Measurements from ENCODE around the gene CHKA.

CHKA gene

DNA sequence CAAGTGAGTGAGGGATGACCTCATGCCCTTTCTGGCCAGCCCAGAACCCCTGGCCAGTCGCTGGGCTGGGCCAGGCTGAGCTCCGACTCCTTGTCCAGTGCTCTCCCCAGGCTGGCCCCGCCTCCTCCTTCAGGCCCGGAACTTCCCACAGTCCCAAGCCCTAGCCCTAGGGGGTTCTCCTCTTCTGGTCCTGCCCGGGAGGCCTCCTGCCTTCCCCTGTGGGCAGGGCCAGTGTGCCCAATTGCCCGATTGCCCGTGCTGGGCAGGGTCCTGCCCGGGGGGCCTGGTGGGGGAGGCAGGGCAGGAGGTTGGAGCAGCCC, 78.2 kb downstream of the CHKA start:
- no CpG with 5 or more reads among the region's 8 CpGs for WGBS (ENCODE audit: extremely low coverage, insufficient coverage, low lambda C conversion rate)
- Histone ChIP-seq H3K18ac (ENCODE audit: low read length) (no peak overlapping the region), H3K79me1 (ENCODE audit: low read length) (no peaks in the 10 kb centered on the region), H3K4me2 (ENCODE audit: low read length) (no peak overlapping the region), H2AK5ac (ENCODE audit: low read length) (no peak overlapping the region), H3K27ac (ENCODE audit: low read depth, low read length) (no peak overlapping the region), H3K56ac (ENCODE audit: low read length) (no peak overlapping the region), H3K27me3 (ENCODE audit: insufficient read depth, low read length, poor library complexity) (no peaks in the 10 kb centered on the region), H2BK120ac (ENCODE audit: low read depth, low read length) (no peak overlapping the region), H3K4me1 (ENCODE audit: control insufficient read depth, low read depth, low read length) (peaks cover 5% of the 10 kb centered on the region), H3K36me3 (ENCODE audit: control insufficient read depth, insufficient read depth, low read length) (no peaks in the 10 kb centered on the region), H3K4me3 (ENCODE audit: low read length) (no peak overlapping the region), H3K4ac (ENCODE audit: low read depth, low read length) (no peak overlapping the region), H4K5ac (ENCODE audit: low read length) (no peak overlapping the region), H4K8ac (ENCODE audit: low read depth, low read length) (no peak overlapping the region), H3K79me2 (ENCODE audit: control insufficient read depth, insufficient read depth, low read length) (no peaks in the 10 kb centered on the region), H2BK15ac (replicated peaks; ENCODE audit: low read depth) (no peak overlapping the region), H3K23ac (ENCODE audit: low read length) (no peak overlapping the region), H2BK5ac (ENCODE audit: low read length) (no peak overlapping the region), H3K9ac (ENCODE audit: low read length) (no peak overlapping the region)
- DNase-seq, result no peak

DNA sequence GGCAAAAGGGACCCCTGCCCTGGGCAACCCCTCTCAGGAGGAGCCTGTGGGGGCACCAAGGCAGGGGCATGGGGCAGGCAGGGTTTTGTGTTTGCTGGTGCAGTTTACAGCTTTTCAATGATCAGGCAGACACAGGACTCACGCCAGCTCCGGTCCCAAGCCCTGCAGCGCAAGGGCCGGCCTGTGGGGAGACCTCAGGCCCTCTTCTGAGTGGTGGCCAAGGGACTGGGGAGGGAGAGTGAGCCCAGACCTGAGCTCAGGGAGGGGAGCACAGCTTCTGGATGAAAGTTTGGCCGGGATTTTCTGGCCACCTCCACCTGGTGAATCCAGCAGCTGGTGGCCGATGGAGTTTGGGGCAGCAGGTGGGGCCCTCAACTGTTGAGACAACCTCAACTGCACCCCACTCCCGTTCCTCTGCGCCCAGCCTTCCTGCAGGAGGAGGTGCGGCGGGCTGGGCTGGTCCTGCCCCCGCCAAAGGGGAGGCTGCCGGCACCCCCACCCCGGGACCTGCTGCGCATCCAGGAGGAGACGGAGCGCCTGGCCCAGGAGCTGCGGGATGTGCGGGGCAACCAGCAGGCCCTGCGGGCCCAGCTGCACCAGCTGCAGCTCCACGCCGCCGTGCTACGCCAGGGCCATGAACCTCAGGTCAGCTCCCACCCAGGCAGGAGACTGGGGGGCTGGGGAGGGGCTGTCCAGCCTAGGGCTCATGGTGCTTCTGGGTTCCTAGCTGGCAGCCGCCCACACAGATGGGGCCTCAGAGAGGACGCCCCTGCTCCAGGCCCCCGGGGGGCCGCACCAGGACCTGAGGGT, 78.8 kb downstream of the CHKA start:
- WGBS (ENCODE audit: extremely low coverage, insufficient coverage, low lambda C conversion rate), result no CpG with 5 or more reads among the region's 27 CpGs
- no peak for DNase-seq

DNA sequence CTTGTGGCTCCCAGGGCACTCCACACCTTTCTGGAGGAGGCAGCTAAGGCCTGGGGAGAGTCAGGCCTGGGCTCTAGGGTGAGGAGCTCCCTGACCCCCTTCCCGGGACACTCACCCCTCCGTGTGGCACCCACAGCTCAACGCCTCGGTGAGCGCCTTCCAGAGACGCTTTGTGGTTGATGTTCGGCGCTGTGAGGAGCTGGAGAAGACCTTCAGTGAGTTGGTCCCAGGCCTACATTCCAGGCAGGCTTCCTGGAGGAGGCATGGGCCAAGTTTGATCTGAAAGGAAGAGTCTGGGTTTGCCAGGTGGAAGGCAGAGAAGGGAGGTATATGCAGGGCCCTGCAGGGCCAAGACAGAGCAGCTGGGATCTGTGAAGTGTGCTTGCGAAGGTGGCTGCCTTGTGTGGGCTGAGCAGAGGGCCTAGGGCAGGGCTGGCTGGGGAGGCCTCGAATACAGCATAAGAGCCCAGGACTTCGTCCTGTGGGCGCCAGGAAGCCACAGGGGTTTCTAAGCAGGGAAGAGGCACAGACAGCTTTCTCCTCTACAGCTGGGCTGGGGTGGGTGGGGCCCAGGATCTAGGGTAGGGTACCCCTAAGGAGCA, 79.5 kb downstream of the CHKA start:
- Histone ChIP-seq H3K9ac (ENCODE audit: low read length) (no peak overlapping the region), H2BK15ac (replicated peaks; ENCODE audit: low read depth) (no peak overlapping the region), H3K23ac (ENCODE audit: low read length) (no peak overlapping the region), H3K79me1 (ENCODE audit: low read length) (no peaks in the 10 kb centered on the region), H3K4me3 (ENCODE audit: low read length) (no peak overlapping the region), H3K4me2 (ENCODE audit: low read length) (no peak overlapping the region), H3K18ac (ENCODE audit: low read length) (no peak overlapping the region), H3K27me3 (ENCODE audit: insufficient read depth, low read length, poor library complexity) (no peaks in the 10 kb centered on the region), H4K5ac (ENCODE audit: low read length) (no peak overlapping the region), H3K4ac (ENCODE audit: low read depth, low read length) (no peak overlapping the region), H3K4me1 (ENCODE audit: control insufficient read depth, low read depth, low read length) (peaks cover 5% of the 10 kb centered on the region), H2AK5ac (ENCODE audit: low read length) (no peak overlapping the region), H3K36me3 (ENCODE audit: control insufficient read depth, insufficient read depth, low read length) (no peaks in the 10 kb centered on the region), H3K27ac (ENCODE audit: low read depth, low read length) (no peak overlapping the region), H4K8ac (ENCODE audit: low read depth, low read length) (no peak overlapping the region), H2BK5ac (ENCODE audit: low read length) (no peak overlapping the region), H3K56ac (ENCODE audit: low read length) (no peak overlapping the region), H2BK120ac (ENCODE audit: low read depth, low read length) (no peak overlapping the region), H3K79me2 (ENCODE audit: control insufficient read depth, insufficient read depth, low read length) (no peaks in the 10 kb centered on the region)
- no CpG with 5 or more reads among the region's 12 CpGs for WGBS (ENCODE audit: extremely low coverage, insufficient coverage, low lambda C conversion rate)
- DNase-seq, result no peak

More for the DNA sequence above, 78.8 kb downstream of the CHKA start:
- Histone ChIP-seq H3K27ac (ENCODE audit: low read depth, low read length) (no peak overlapping the region), H3K36me3 (ENCODE audit: control insufficient read depth, insufficient read depth, low read length) (no peaks in the 10 kb centered on the region), H3K4me1 (ENCODE audit: control insufficient read depth, low read depth, low read length) (peaks cover 5% of the 10 kb centered on the region), H3K18ac (ENCODE audit: low read length) (no peak overlapping the region), H3K79me1 (ENCODE audit: low read length) (no peaks in the 10 kb centered on the region), H2BK120ac (ENCODE audit: low read depth, low read length) (no peak overlapping the region), H2BK15ac (replicated peaks; ENCODE audit: low read depth) (no peak overlapping the region), H3K79me2 (ENCODE audit: control insufficient read depth, insufficient read depth, low read length) (no peaks in the 10 kb centered on the region), H3K9ac (ENCODE audit: low read length) (no peak overlapping the region), H3K23ac (ENCODE audit: low read length) (no peak overlapping the region), H4K8ac (ENCODE audit: low read depth, low read length) (no peak overlapping the region), H3K4me3 (ENCODE audit: low read length) (no peak overlapping the region), H4K5ac (ENCODE audit: low read length) (no peak overlapping the region), H3K4ac (ENCODE audit: low read depth, low read length) (no peak overlapping the region), H2BK5ac (ENCODE audit: low read length) (no peak overlapping the region), H3K56ac (ENCODE audit: low read length) (no peak overlapping the region), H3K27me3 (ENCODE audit: insufficient read depth, low read length, poor library complexity) (no peaks in the 10 kb centered on the region), H2AK5ac (ENCODE audit: low read length) (no peak overlapping the region), H3K4me2 (ENCODE audit: low read length) (no peak overlapping the region)

DNA sequence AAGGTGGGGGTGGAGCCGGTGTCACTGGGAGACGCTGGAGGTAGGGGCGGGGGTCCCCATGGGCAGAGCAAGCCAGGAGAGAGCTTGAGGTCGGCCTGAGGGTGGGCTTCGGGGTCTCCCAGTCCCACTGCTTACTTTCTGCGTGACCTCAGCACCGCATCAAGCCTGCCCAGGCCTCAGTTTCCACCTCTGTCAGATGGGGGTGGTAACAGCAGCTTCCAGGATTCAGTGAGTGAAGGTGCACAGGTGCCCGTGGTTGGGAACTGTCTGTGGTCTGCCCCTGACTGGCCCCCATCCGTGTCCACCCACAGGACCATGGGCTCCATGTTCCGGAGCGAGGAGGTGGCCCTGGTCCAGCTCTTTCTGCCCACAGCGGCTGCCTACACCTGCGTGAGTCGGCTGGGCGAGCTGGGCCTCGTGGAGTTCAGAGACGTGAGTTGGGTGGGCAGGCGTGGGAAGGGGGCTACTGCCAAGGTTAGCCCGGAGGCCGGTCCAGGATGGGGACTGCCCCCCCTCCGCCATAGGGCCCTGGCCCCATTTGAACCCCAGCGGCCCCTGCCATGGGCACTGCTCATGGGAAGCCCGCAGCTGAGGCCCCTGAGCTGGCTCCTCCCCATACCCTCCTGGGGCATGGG, 80.1 kb downstream of the CHKA start:
- WGBS (ENCODE audit: extremely low coverage, insufficient coverage, low lambda C conversion rate), result no CpG with 5 or more reads among the region's 23 CpGs
- DNase-seq, result no peak
- no peaks in the 10 kb centered on the region for H3K79me2 ChIP-seq (ENCODE audit: control insufficient read depth, insufficient read depth, low read length)
- no peaks in the 10 kb centered on the region for H3K27me3 ChIP-seq (ENCODE audit: insufficient read depth, low read length, poor library complexity)
- H3K27ac ChIP-seq (ENCODE audit: low read depth, low read length), result no peak overlapping the region
- no peak overlapping the region for H3K4ac ChIP-seq (ENCODE audit: low read depth, low read length)
- no peak overlapping the region for H2BK5ac ChIP-seq (ENCODE audit: low read length)
- H3K4me1 ChIP-seq (ENCODE audit: control insufficient read depth, low read depth, low read length), result peaks cover 5% of the 10 kb centered on the region
- no peak overlapping the region for H2BK15ac ChIP-seq (replicated peaks; ENCODE audit: low read depth)
- H4K5ac ChIP-seq (ENCODE audit: low read length), result no peak overlapping the region
- H3K23ac ChIP-seq (ENCODE audit: low read length), result no peak overlapping the region
- H2AK5ac ChIP-seq (ENCODE audit: low read length), result no peak overlapping the region
- peak overlapping the region; percentile 84 for H3K56ac ChIP-seq (ENCODE audit: low read length)
- H4K8ac ChIP-seq (ENCODE audit: low read depth, low read length), result no peak overlapping the region
- no peaks in the 10 kb centered on the region for H3K36me3 ChIP-seq (ENCODE audit: control insufficient read depth, insufficient read depth, low read length)
- H3K18ac ChIP-seq (ENCODE audit: low read length), result no peak overlapping the region
- H3K4me3 ChIP-seq (ENCODE audit: low read length), result no peak overlapping the region
- no peak overlapping the region for H2BK120ac ChIP-seq (ENCODE audit: low read depth, low read length)
- H3K79me1 ChIP-seq (ENCODE audit: low read length), result no peaks in the 10 kb centered on the region
- no peak overlapping the region for H3K4me2 ChIP-seq (ENCODE audit: low read length)
- peak overlapping the region; percentile 59 for H3K9ac ChIP-seq (ENCODE audit: low read length)

DNA sequence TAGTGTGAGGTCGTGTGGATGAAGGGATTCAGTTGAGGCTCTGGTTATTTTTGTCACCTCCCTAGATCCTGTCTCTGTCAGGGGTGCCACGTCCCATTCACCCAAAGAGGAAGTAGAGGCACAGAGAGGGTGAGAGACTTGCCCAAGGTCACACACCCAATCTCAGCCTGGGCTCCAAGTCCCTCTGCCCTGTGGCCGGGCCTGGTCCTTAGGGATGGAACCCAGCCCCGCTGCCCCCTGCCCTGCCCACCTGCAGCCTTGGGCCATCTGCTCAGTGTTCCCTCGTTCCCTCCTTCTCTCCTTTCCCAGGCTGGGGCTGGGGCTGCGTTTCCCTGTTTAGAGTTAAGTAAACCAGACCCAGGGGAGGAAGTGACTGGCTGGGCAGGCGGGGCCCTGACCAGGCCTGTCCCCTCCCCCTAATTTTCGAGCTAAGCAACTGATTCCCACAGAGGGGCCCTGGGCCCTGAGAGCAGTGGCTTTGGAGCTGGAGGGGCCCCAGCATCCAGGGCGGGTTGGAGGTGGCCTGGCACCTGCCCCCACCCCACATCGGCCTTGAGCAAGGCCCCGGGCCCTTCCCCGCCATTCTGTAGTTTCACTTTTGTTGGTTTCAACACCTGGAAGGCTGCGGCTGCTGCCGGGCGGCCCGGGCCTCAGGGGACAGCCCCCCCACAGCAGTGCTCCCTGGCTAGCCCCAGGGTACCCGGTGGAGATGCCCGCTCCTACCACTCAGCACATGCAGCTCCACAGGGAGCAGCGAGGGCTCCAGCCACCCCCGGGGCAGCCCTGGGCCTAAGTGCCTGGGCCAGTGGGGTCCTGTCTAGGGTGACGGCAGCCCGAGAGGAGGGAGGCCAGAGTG, 80.9 kb downstream of the CHKA start:
- H3K79me1 ChIP-seq (ENCODE audit: low read length), result no peaks in the 10 kb centered on the region
- H3K9ac ChIP-seq (ENCODE audit: low read length), result peak overlapping the region; percentile 59
- no peak overlapping the region for H2BK120ac ChIP-seq (ENCODE audit: low read depth, low read length)
- H4K8ac ChIP-seq (ENCODE audit: low read depth, low read length), result no peak overlapping the region
- H2BK5ac ChIP-seq (ENCODE audit: low read length), result peak overlapping the region; percentile 73
- H3K56ac ChIP-seq (ENCODE audit: low read length), result peak overlapping the region; percentile 84
- no peak overlapping the region for H2BK15ac ChIP-seq (replicated peaks; ENCODE audit: low read depth)
- H3K4me3 ChIP-seq (ENCODE audit: low read length), result no peak overlapping the region
- peak overlapping the region; percentile 8 for H3K18ac ChIP-seq (ENCODE audit: low read length)
- WGBS (ENCODE audit: extremely low coverage, insufficient coverage, low lambda C conversion rate), result no CpG with 5 or more reads among the region's 22 CpGs
- no peaks in the 10 kb centered on the region for H3K27me3 ChIP-seq (ENCODE audit: insufficient read depth, low read length, poor library complexity)
- no peak overlapping the region for H4K5ac ChIP-seq (ENCODE audit: low read length)
- no peaks in the 10 kb centered on the region for H3K79me2 ChIP-seq (ENCODE audit: control insufficient read depth, insufficient read depth, low read length)
- H3K4me1 ChIP-seq (ENCODE audit: control insufficient read depth, low read depth, low read length), result peaks cover 5% of the 10 kb centered on the region
- H3K4ac ChIP-seq (ENCODE audit: low read depth, low read length), result peak overlapping the region; percentile 43
- H3K36me3 ChIP-seq (ENCODE audit: control insufficient read depth, insufficient read depth, low read length), result no peaks in the 10 kb centered on the region
- peak overlapping the region; percentile 59 for H3K27ac ChIP-seq (ENCODE audit: low read depth, low read length)
- no peak overlapping the region for H3K23ac ChIP-seq (ENCODE audit: low read length)
- peak overlapping the region; percentile 8 for H3K4me2 ChIP-seq (ENCODE audit: low read length)
- peak; percentile 84 for DNase-seq
- peak overlapping the region; percentile 10 for H2AK5ac ChIP-seq (ENCODE audit: low read length)

Data from mesendoderm (in vitro differentiated cells).